EH (cell line): ENCODE results near the gene LTF.
"Not testable (repeated sequence)": the region's sequence is repeated elsewhere in the genome, so short reads cannot be mapped to it uniquely, and the experiment has no call there.

Experiments
- DNase-seq: peaks from one replicate; pipeline ENCODE4 v3.0.0-alpha.2; 2015; ENCODE audit warnings: low read depth

Gene LTF

GRCh38 chr3:46464326-46465195 lies at the start of gene LTF:
Gene LTF (minus strand): TSS chr3:46464905. CDS start chr3:46464867, 38 bp downstream.
- no peak for DNase-seq

DNA sequence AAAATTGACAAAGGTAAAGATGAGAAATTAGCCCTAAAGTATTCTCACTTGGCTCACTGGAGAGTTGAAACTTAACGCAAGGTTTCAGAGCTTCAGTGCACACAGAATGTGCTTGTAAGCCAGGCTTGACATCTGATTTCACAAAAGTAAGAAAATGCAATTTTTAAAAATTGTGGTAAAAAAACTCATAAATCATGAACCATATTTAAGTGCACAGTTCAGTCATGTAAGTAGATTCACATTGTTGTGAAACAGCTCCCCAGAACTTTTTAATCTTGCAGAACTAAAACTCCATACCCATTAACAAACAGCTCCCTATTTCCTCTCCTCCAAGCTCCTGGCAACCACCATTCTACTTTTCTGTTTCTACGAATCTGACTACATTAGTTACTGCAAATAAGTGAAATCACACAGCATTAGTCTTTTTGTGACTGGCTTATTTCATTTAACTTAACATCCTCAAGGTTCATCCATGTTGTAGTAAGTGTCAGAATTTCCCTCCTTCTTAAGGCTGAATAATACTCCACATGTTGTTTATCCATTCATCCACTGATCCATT lies 47.6 kb upstream of the LTF start:
- DNase-seq, result no peak

- no peak for DNase-seq
Observed at GRCh38 chr3:46509661-46510187, 45.0 kb upstream of the LTF start.

- DNase-seq, result no peak
Observed at GRCh38 chr3:46508850-46509591, 44.3 kb upstream of the LTF start.

GRCh38 chr3:46506526-46506925 lies 41.8 kb upstream of the LTF start:
- DNase-seq, result no peak

GRCh38 chr3:46505953-46506352 lies 41.2 kb upstream of the LTF start:
- DNase-seq, result no peak

GRCh38 chr3:46504789-46505188 lies 40.1 kb upstream of the LTF start:
- no peak for DNase-seq

GRCh38 chr3:46503200-46503874 lies 38.6 kb upstream of the LTF start:
- peak; percentile 16 for DNase-seq

DNA sequence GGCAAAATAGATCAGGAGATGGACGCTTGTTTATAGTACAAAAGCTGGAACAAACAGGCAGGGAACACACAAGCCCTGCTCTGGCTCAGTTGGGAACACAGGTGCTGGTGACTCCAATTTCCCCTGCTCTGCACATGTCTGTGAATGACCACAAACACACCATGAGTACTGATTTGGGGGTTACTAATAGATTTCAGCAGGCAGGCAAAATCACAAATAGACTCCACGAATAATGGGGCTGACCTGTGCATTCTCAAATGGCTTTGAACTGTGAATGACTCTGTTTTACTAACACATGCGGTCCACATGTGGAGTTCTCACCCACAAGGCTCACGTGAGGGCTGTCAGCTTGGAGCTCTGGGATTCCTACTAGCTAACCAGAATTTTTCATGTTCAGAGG lies 37.0 kb upstream of the LTF start:
- DNase-seq, result no peak

DNA sequence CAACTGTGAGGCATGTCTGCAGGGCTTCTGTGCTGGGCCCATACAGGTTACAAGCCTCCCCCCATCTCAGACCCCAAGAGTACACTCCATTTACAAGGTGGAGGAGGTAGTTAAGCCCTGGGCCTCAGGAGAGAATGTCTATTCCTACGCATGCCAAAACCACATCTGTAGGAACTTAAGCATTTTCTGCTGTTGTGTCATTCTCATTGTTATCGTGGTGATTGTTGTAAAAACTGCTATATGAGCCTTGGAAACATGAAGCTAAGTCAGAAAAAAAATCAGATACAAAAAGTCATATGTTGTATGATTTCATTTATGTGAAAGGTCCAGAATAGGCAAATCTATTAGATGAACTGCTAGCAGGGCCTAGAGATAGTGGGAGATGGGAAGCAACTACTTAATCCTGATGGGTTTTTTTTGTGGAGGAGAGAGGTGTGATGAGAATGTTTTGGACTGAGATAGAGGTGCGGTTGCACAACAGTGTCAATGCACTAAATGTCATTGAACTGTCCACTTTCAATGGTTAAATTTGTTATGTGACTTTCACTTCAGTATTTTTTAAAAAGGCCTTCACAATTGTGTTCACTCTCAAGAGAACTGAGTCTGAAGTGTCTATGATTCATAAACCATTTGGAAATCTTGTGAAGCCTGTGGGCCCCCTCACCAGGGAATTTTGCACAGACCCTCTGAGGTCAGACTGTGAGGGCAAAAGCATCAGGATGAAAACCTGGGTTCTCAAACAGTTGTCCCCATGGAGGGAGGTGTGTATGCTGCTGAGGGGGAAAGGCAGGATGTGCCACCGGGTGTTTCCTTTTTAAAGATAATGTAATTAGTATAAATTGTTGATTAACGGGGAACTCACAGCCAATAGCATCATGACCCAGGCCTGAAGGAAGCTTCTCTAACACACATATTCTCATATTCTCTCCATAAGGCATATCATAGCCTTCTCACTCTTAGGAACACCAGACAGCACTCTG lies 36.2 kb upstream of the LTF start:
- peak; percentile 67 for DNase-seq

DNA sequence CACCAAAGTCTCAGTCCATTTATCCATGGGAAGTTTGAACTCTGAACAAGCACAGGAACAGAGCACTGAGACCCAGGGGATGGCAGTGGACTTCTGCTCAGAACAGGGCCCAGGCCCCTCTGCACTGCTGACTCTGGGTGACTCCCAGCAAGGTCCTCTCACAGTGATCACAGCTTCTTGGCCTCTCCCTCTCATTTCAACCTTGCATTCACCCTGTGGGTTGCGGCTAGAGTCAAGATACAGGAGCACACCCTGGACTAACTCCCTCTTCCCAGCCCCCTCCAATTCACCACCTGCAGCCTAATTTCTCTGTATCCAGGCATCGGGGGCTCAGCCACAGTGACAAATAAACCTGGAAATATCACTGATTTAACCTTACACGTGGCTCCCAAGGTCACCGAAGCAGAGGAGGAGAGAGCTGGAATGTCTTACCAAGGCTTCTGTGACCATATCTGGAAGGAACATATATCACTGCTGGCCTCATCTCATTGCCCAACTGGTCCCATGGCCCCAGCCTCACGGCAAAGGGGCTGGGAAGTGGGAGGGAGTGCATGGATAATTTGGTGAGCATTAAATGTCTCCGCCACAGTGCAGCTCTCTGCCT lies 34.3 kb upstream of the LTF start:
- DNase-seq, result no peak

- DNase-seq, result no peak
Observed at GRCh38 chr3:46497556-46498265, 33.0 kb upstream of the LTF start, which contains the start of gene RTP3. Gene RTP3 (plus strand): TSS chr3:46497976. CDS start chr3:46498063, 87 bp downstream.

DNA sequence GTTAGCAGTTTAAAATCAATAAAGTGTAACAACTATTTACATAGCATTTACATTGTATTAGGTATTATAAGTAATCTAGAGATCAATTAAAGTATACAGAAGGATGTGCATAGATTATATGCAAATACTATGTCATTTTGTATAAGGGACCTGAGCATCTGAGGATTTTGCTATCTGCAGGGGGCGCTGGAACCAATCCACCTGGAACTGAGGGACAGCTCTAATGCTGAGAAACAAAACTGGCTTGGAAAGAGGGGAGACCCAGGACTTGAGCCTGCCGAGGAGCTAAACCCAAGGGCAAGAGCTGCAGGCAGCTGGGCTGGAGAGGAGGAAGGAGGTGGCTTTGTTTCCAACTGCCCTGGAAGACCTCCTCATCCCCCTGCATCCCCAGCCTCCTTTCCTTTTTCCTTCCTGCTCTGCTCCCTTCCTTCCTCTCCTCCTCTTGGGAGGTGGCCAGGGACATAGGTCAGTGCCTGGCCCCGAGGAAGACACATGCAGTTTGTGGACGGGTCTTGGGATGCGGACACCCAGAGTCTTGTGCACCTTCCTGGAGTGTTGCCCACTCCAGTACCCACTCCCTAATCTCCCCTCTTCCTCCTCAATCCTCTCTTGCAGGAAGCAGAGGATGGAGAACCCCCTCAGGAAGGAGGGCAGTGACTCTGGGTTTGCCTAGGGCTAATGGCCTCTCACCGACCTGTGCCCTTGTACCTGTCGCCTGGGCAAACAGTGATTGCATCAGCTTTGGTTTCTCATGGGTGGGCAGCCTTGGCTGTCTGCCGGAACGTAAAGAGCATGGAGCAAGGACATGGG lies 32.2 kb upstream of the LTF start:
- DNase-seq, result peak; percentile 32

DNA sequence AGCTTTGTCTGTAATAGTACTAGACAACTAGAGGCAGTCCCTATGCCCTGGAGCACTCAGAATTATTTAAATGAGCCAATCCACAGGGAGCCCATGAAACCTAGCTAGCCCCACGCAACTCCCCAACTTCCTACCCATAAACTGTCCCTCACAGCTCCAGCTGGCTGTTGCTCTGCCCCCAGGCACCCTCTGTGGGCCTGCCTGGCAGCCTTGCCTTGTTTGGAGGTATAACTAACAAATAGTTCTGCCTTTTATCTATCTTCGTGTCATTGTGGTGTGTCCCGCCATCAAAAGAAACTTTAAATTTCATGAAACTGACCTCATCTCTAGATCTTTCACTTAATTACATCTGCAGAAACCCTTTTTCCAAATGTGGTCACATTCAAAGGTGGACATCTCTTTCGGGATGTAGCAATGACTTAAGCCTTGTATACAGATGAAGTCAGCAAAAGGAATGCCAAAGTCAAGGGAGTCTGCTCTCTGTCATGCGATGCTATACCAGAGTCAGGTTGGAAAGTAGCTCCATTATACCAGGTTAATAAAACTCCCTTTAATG lies 31.3 kb upstream of the LTF start:
- peak; percentile 93 for DNase-seq

DNA sequence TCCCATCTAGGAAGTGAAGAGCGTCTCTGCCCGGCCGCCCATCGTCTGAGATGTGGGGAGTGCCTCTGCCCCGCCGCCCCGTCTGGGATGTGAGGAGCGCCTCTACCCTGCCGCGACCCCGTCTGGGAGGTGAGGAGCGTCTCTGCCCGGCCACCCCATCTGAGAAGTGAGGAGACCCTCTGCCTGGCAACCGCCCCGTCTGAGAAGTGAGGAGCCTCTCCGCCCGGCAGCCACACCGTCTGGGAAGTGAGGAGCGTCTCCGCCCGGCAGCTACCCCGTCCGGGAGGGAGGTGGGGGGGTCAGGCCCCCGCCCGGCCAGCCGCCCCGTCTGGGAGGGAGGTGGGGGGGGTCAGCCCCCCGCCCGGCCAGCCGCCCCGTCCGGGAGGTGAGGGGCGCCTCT lies 29.8 kb upstream of the LTF start:
- DNase-seq, result not testable (repeated sequence)

- DNase-seq, result no peak
Observed at GRCh38 chr3:46492890-46493547, 28.3 kb upstream of the LTF start.

DNA sequence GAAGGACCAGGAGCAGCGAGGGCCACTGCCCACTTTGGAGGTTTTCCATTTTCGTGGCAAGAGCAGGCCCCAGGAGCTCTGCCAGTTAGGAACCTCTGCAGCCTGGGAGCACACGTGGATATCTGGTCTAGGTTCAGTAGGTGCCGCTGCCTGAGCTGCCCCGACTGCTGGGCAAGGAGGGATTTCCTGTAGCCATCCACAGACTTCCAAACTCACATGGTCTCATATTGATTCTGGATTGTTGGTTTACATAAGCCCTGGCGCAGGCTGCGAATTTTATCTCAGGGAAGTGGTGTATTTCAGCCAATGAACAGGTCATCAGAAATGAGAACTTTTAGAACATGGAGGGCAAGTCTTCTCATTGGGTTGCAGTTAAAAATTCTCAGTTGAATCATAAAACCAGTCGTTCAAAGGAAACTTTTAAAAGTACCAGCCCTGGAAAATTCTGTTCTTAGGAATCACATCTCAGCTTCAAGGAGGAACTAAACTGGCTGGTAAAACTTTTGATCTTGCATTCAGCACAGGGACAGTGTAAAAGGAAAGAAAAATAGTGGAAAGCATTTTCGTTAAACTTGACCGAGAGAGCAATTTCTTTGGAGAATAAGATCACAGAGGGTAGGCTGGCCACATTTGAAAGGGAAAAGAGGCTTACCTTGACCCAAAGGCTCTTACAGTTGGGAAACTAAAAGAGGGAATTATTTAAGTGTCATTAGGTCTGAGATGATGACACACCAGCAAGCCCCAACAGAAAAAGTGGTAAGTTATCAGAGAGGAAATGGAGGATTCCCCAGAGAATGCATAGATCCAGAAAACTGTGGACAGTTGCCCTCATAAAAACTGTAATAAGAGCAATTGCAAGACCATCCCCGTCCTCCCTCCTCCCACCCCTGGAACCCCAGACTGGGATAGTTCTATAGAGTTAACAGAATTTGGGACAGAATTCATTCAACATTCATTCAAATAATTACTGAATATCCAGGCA lies 26.7 kb upstream of the LTF start:
- peak; percentile 16 for DNase-seq
